Measurements from ENCODE around the gene PPP1R12B.
"Not testable (repeated sequence)": the region's sequence is repeated elsewhere in the genome, so short reads cannot be mapped to it uniquely, and the experiment has no call there.

Gene PPP1R12B

DNA sequence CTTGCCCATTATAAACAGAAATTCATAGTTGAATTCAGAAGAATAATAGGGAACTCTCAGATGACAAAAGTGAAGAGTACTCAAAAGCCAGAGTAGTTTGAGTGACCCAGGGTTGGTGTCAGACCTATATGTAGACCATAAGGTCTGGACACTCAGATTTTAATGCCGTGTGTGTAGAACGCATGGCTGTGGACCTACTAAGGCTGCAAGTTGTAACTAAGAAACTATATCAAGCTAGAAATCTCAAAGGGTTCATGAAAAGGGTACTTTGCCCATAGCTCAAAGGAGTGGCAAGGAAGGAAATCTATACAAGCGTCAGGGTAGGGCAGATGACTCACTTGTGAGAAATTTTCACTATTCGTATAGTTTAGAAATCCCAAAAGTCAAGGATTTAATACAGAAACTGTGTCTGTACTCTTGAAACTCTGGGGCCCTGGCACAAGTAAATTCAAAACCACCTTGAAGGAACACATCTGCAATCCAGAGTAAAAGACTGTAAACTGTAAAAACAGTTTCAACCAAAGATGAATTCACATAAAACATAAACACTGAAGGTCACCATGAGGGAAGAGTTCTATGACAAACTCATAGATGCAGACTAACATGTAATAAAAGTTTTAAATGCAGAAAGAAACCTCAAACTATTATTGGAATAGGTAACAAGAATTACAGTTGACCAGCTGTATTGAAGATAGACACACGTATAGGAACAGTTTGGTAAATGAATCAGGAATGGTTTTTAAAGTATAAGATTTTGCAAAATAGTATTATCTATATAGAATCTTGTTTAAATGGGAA is 108.1 kb downstream of the PPP1R12B start:
- not testable (repeated sequence) for DNase-seq

DNA sequence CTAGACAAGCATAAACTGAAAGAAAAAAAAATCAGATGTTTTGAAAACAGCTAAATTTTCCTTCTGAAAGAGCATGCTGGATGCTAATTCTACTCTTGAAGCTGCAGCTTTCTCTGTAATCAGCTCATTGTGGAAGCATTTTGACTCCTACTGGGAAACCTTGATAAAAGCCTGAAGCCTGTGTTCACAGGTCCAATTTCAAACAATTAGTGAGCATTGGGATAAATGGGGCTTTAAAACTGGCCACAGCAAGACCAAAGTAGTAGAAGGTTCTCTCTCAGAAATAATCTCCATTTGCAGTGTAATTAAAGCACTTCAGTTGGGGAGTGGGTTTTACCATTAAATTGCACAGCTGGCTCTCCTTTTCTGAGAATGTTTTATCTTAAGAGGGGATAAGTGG is 110.2 kb downstream of the PPP1R12B start:
- peak; percentile 77 for DNase-seq

DNA sequence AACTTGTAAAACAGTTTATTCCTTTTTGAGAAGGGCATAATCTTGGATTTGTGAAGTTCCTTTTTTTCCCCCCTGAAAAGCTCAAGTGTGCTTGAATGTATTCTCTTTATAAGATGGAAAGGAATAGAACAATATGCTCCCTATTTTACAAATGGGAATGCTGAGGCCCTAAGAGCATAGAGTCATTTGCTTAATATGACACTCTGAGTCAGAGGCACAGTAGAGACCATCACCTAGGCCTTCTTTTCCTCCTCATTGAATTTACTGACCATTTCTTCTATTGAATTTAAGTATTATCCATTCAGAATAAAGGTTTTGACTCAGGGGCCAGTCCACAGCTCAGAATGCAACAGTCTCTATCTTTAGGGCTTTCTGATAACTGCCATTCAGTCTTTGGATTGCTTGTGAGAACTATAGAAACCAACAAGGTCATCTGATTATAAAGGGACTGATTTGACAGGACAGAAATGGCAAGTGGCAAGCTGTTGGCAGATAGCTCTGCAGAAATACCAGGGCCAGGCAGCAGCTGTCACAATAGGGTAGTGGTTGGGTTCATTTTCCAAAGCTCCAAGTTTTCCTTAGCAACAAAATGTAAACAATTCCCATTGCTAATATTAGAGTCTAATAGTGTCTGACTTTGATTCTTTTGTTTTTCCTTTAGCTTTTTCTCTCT is 111.1 kb downstream of the PPP1R12B start:
- not testable (repeated sequence) for DNase-seq

DNA sequence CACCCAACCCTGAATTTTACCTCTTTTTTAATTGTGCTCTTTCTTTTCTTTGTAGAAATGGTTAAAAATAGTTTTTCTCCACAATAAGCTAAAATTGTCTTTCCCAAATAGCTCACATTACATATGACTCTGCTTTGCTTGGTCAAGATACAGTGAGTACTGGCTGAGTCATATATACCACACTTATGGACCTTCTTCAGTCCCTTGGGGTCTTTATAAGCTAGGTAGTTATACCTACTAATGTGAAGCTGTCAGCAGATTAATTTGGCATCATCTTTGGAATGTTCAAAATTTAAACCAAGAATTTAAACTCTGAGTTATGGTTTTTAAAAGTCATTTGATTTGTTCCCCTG is 111.6 kb downstream of the PPP1R12B start:
- DNase-seq: not testable (repeated sequence)

DNA sequence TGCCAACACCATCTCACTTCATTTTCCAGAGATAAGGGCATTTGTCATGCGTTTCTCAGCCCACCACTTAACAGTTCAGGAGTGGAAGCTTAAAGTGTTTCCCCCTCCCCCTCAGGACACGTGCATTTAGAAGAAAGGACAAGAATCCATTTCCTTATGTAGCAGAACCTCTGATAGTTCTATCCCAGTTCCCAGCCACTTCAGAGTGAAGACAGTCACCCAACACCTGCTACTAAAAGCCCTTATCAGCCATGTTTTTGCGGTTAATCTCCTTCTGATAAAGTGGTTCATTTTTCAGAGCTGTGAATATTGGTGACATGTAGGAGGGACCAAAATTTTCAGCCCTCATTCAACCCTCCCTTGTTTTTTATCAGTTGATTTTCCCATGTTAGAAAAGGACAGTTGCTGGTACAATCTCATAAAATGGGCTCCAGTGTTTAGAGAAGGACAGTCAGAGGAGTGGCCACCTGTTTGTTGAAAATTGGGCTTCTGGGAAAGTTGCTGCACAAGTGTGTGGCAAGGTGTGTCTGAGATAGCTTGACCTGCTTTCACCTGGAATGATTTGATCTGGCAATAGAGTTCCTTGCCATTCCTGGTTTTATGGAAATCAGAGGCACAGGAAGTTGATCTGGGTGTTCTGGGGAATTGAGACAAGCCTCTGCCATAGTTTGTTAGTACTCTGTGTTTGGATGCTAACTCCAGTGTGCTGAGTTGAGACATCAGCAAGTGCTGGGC is 114.0 kb downstream of the PPP1R12B start:
- DNase-seq: no peak

DNA sequence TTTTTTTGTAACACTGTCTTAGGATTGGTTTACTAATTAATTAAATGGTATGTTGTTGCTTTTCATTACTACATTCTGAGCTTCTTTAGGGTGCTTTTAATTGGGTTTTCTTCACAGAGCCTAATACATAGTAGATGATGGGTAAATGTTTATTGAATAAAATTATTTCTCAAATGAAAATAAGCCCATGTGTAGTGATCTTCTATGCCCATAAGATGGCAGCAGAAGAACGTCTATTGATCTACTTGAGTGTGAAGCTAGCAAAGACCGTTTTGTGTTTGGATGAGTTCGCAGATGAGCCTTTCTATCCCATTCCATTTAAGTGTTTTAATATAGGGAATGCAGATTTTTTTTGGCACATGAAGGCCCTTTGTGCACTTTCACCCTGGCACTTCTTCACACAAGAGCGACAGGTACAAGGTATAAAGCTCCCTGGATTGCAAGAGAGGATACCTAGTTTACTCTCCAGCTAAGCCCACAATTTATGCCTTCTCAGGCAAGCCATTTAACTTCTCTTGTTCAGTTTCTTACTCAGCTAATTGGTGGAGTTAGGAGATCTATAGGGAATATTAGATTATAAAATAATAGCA is 115.7 kb downstream of the PPP1R12B start:
- peak; percentile 46 for DNase-seq

DNA sequence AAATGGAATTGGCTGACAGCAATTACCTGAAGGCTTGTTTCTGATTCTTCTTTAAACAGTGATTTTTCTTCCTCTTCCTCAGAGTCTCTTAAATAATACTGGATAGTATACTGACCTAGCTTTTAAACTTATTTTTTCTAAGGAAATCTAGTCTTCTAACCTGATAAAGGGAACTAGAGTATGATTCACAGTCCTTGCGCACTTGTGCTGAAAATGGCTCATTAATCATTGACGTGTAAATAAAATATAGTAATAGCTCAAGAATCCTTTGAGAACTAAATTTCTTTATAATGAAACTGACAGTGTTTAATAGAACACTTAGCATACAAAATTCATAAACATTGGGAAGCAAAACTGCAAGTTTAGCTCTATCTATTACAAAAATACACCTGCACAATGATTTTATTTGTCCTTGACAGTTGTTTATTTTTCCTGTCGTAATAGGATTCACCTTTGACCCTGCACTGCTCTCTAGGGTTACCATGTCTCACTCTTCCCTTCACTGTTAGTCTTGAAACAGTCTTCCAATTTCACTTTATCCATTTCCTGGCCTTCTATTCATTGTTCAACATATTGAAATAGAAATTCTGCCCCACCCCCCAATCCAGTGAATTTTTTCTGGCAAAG is 117.3 kb downstream of the PPP1R12B start:
- not testable (repeated sequence) for DNase-seq

DNA sequence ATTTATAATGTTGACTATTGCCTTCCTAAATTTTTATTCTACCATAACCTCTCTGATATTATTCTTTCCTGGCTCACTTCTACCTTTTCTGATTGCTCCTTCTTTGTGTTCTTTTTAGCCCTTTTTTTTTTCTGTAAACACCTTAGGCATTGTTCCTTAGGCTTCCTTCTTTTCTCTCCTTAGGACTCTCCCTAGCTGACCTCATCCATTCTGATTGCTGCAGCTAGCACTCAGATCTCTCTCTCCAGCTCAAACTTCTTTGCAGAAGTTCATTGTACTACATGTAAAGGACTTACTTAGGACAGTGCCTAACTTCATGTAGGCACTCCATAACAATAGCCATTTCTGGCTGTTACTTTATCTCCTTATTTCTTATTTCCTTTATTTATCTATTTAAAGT is 117.8 kb downstream of the PPP1R12B start:
- DNase-seq: not testable (repeated sequence)

DNA sequence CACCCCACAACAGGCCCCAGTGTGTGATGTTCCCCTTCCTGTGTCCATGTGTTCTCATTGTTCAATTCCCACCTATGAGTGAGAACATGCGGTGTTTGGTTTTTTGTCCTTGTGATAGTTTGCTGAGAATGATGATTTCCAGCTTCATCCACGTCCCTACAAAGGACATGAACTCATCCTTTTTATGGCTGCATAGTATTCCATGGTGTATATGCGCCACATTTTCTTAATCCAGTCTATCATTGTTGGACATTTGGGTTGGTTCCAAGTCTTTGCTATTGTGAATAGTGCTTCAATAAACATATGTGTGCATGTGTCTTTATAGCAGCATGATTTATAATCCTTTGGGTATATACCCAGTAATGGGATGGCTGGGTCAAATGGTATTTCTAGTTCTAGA is 118.9 kb downstream of the PPP1R12B start:
- not testable (repeated sequence) for DNase-seq

DNA sequence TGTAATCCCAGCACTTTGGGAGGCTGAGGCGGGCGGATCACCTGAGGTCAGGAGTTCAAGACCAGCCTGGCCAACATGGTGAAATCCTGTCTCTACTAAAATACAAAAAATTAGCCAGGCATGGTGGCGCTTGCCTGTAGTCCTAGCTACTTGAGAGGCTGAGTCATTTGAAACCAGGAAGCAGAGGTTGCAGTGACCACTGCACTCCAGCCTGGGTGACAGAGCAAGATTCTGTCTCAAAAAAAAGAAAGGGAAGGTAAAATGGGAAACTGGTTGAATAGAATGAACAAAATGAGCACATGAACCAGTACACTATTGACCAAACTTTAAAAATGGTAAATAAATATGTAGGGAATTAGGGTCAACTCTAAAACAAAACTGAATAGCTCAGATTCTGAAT is 120.2 kb downstream of the PPP1R12B start:
- not testable (repeated sequence) for DNase-seq

DNA sequence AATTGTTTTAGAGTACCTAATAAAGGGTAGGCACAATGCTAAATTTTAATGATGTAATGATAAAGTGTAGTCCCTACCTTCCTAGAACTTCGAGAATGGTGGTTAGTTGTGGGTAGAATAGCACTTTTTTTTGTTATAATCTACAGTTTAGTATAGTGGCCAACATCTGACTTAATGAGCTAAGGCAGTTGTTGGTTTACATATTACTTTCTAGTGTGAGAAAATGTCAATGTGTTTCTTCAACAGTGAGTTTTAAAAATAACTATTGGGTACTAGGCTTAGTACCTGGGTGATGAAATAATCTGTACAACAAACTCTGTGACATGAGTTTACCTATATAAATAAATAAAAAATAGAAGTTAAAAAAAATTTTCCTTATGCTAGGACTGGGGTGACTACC is 120.6 kb downstream of the PPP1R12B start:
- not testable (repeated sequence) for DNase-seq

DNA sequence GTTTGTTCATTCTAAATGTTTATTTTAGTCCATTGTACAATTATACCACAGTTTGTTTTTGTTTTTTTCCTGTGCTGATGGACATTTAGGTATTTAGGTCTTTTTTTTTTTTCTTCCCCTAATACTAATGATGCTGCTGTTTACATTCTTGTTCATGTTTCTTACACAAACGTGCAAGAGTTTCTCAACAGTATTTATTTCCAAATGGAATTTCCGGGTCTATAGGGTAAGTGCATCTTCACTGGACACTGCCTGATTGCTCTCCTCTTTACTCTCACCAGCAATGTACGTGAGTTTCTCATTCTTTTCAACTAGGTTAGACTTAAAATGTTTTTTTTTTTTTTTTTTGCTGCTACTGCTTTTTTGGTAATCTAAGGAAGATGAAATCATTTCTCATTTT is 122.7 kb downstream of the PPP1R12B start:
- DNase-seq: no peak

DNA sequence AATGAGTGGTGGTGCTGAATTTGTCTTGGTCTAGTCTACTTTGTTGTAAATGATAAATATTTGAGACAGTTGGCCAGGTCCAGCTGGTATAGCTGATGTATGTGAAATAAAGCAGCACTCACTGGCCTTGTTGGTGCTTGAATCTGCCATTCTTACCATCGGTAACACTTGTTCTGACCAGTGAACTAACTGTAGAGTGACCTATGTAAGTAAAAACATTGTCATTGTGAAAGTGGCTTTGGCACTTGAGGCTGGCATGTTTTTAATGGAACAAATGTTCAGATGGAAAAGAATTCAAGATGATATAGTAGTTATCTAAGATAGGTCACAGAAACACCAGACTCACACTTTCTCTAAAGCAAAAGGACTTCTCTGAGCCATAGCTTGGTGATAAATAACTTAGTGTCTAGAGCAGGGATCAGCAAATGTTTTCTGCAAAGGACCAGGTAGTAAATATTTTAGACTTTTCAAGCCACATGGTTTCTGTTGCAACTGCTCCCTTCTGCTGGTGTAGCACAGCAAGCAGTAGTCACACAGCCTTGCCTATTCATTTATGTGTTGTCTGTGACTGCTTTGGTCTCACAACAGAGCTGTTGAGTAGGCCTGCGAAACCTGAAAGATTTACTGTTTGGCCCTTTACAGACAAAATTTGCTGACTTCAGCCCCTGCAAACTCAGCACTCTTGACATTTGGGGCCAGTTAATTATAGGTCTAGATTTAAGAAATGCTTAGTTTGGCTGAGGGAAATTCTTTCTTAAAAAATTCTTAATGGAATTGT is 124.0 kb downstream of the PPP1R12B start:
- not testable (repeated sequence) for DNase-seq

DNA sequence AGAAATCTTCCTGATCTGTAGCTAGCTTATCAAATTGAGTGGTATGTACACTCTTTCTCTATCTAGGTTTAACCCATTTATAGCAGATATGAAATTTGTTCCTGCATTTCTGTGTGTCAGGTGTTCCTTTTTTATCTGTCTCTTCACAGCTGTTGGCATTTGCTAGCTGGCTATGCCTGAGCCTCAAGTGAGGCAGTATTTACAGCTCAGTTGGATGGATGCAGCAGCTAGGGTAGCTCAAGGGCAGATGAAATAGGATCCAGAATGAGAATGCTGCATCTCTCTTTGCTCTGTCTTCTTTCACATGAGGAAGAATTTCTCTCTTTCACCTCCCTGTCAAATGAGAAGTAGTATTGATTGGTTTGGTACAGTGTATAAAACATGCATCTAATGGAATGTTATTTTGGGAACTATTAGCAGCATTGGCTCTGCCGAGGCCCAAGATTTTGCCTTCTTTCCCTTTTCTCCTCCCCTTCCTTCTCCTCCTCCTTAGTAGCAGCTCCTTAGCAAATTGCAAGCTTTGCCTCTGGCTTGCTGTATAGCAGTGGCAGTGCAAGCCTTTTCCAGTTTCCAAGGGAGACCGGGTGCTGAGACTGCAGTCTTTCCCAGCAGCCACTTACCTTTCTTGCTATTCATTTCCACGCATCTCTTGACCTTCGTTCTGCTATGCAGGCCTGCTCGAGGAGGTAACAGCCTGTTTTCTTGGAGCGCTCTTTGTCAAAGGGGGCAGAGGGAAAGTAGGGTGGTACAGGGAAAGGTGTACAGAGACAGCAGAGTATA is 125.0 kb downstream of the PPP1R12B start:
- not testable (repeated sequence) for DNase-seq

DNA sequence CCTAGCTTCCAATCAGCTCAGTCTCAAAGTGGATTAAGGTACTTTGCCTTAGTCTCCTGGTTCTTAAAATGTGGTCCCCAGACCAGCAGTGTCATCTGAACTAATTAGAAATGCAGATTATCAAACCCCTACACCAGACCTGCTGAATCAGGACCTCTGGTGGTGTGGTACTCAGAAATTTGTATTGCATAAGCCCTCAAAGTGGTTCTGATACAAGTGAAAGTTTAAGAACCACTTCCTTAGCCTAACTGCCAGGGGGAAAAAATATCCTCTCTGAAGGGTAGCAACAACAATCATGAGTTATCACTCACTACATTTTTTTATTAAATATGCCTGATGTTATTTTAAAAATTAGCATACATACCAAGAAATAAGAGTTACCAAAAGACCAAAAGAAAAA is 131.2 kb downstream of the PPP1R12B start:
- not testable (repeated sequence) for DNase-seq

DNA sequence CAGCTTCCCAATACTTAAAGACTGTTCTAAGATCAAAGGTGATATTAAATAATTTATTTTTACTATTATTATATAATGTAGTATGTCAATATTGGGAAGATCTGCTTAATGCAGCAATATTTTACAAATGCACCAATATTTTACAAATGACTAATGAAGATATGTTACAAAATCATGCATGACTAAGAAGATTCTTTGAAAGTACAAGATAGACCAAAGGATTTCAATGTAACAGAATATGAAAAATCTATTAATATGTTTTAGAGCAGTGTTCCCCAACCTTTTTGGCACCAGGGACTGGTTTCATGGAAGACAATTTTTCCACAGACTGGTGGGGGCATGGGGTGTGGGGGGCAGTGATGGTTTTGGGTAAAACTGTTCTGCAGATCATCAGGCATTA is 132.1 kb downstream of the PPP1R12B start:
- not testable (repeated sequence) for DNase-seq

DNA sequence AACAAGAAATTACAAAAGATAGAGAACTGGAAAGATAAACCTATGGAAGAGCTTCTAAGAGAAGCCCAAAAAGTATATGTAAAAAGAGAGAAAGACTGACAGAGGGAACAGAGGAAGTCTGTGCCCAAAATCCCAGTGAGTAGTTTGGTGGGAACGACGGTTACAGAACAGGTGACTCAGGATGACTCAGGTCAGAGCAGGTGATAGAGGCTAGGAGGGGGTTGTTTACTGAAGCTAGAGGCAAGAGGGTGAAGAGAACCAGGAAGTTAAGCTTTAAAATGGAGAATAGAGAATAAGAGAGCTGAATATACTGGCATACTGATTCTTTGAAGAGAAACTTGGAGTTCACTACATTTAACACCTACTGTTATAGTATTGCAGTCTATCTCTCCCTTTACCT is 134.9 kb downstream of the PPP1R12B start:
- peak; percentile 15 for DNase-seq

DNA sequence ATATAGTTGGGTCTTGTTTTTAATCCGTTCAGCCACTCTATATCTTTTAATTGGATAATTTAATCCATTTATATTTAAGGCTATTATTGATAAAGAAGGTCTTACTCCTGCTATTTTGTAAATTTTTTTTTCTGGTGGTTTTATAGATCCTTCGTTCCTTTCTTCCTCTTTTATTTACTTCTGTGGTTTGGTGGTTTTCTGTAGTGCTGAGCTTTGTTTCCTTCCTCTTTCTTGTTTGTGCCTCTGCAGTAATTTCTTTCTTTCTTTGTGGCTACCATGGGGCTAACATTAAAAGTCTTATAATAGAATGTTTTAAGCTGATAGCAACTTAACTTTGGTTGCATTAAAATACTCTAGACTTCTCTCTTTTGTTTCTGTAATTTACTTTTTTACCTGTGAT is 135.5 kb downstream of the PPP1R12B start:
- not testable (repeated sequence) for DNase-seq

DNA sequence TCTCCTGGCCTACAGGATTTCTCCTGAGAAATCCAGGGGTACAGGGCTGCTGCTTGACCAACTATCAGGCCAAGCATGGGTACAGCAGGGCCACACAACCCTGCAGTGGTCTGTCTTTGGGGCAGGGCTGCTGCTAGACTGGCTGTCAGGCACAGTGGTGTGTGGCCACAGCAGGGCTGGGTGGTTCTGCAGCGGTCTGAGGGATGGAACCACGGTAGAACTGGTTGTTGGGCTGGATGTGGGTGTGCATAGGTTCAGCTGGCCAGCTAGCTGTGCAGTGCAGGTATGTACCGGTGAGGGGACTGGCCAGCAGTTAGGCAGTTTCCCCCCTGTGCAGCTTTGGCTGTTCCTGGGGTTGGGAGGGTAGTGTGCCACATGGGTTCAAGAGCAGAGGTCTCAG is 136.3 kb downstream of the PPP1R12B start:
- not testable (repeated sequence) for DNase-seq

DNA sequence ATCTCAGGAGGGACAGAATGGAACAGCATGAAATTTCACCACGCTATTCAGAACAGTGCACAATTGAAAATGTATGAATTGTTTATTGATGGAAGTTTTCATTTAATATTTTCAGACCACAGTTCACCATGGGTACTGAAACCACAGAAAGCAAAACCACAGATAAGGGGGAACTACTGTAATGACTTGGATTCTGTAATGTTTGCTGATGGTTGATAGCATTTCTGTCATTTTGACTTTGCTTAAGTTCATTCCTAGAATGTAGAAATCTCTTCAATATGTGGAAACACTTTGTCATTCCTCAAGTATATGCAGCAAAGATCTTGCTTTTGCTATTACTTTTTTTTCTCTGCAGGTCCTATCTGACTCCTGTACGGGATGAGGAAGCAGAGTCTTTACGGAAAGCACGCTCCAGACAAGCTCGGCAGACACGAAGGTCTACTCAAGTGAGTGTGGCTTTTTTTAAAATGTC is 139.7 kb downstream of the PPP1R12B start:
- not testable (repeated sequence) for DNase-seq

DNA sequence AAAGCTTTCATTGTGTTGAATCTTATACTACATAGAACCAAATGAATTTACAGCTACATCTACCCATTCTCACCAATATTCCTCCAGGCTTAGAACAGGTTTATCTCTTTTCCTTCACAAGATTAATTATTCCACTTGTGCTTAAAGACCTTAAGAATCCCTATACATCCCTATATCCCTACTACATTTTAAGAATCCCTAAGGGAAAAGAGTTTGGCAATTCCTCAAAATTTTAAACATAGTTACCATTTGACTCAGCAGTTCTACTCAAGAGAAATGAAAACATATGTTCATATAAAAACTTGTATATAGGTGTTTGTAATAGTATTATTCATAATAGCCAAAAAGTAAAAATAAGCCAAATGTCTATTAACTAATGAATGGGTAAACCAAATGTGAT is 140.6 kb downstream of the PPP1R12B start:
- DNase-seq: not testable (repeated sequence)

Measured in NCI-H146 (cell line).